HG03571 (cell line): ENCODE results near the gene KLF2.
A peak's percentile ranks its signal among the peaks of the same experiment; 100 is the strongest.

Experiments
- ATAC-seq: cut with Tn5 transposase; IDR thresholded peaks from one replicate; pipeline ENCODE4 v1.9.1; 2021; ENCODE audit not compliant: unreplicated experiment

Gene KLF2

DNA sequence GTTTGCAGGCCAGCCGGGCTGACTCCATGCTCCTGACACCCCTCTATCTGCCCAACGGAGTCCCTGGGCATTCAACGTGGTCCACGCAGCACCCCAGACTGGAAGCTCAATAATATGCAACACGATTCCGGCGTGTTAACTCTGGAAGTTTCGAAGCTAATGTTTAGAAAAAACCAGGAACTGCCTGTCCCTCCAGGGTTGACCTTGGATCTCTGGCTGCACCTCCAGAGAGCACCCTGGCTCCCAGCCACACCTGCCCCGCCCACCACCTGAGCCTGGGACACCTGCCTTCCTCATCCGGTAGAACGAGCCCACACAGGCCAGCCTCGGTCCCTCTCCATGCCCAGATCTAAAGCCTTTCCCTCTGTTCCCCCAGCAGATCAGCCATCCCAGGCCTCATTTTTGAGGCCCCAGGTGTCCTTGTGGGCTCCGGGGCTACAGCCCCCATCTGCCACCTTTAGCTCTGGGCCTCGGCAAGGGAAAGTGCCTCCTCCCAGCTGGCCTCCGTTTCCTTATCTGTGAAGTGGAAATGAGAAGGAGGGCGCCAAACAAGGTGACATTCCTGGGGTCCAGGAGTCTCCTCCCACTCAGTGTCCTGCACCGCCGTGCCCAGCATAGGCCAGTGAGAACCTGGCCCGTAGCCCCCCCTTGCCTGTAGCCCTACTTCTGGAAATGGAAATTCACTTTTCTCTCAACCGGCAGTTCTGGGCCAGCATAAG lies 38.7 kb downstream of the KLF2 start:
- ATAC-seq = no peak

GRCh38 chr19:16363852-16364230 lies 39.2 kb downstream of the KLF2 start:
- ATAC-seq = no peak

GRCh38 chr19:16364231-16364865 lies 39.7 kb downstream of the KLF2 start:
- ATAC-seq = no peak

DNA sequence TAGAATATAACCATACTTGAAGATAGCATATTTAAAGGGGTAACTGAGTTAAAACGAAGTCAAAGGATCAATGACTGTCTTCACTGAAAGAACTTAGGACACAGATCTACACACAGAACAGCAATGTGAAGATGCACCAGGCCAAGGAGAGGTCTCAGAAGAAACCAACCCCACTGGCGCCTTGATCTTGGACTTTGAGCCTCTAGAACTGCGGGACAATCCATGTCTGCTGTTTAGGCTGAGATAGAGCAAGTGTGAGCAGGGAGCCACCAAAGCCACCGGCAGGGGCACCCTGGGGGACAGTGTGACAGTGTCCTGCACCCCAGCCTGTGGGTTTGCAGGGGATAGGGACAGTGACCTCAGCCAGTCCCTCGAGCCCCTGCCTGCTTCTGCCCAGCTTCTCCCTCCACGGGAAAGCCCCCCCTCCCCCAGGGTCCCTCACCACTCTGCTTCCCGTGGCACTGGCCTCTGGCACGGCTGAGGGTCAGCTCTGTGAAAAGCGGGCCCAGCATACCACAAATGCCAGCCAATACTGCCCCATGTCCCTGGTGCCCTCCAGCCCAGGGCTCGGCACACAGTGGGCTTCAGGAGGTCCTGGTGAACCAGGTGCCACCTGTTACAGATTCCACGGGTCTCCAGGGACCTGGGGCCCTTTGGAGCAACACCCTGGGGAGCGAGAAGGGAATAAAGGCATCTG lies 40.8 kb downstream of the KLF2 start:
- no peak for ATAC-seq

DNA sequence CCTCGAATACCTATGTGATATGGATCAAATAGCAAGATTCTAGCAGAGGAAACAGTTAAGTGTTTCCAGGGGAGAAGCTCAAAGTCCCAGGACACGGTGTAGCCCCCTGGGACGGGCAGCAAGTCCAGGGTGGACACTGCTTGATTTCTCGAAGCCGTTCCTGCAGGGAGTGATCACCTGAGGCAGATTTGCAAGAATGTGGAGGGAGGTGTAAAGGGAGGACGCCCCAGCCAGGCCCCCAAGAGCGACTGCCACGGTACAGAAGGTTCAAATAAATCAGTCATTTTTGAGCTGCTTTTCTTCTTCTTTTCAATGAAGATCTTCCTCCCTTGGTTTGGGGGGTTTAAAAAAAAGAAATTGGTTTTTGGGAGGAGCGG lies 41.4 kb downstream of the KLF2 start:
- ATAC-seq = no peak

DNA sequence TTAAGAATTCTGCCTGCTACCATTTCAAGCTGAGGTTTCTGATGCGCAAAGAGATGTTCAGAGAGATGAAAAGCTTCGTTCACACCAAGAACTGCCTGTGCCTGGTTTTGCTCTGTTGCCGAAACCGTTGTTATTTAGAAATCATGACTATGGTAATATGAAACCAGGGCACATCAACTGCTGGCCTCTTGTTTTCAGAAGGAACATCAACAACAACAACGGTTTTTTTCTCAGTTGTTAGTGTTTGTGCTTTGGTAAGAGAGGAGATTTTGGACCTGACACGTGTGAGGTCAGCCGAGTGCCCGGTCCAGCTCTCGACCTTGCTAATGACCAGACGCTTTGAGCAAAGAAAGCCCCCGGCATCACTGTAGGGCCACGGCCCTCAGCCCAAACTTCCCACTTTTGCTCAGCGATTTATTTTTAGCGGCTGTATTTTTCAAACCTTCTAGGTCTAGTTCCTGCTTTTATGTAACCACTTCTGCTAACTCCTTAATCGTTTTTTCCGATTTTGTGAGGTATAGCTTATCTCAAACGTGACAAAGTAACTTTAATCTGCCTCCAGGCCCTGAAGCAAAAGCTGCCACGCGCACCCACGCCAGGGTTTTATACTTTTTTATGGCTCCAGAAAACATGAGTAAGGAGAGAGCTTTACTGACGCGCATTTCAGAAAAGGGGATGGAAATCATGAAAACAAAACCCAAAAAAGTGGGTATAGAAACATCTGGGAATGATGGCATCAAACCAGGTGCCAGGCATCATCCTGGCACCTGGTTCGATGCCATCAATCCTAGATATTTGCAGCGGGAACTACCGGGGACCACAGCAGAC lies 42.0 kb downstream of the KLF2 start:
- ATAC-seq = no peak

DNA sequence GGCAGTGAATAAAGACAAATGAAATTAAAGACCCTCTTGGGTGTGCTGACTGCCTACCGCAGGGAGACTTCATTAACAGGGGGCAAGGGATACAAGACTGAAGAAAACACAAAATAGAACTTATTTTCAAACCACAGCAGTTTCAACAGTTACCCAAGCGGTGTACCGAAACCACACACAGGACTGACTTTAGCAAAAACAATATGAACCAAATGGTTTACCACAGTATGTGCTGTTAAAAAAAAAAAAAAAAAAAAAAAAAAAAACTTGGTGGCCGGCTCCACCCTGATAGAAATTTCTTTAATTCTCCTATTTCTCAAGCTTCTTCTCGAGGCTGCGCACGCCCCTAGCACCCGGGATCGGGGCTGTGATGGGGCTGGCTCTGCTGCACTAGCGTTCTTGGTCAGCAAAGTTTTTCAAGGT lies 42.6 kb downstream of the KLF2 start:
- no peak for ATAC-seq

- ATAC-seq = no peak
Measured at GRCh38 chr19:16368385-16369305, 44.0 kb downstream of the KLF2 start.

GRCh38 chr19:16369306-16369663 lies 44.7 kb downstream of the KLF2 start:
- no peak for ATAC-seq

GRCh38 chr19:16369664-16370576 lies 45.3 kb downstream of the KLF2 start:
- ATAC-seq = no peak

GRCh38 chr19:16370641-16371391 lies 46.2 kb downstream of the KLF2 start:
- ATAC-seq = no peak

- peak; percentile 68 for ATAC-seq
Measured at GRCh38 chr19:16371540-16371986, 46.9 kb downstream of the KLF2 start.

DNA sequence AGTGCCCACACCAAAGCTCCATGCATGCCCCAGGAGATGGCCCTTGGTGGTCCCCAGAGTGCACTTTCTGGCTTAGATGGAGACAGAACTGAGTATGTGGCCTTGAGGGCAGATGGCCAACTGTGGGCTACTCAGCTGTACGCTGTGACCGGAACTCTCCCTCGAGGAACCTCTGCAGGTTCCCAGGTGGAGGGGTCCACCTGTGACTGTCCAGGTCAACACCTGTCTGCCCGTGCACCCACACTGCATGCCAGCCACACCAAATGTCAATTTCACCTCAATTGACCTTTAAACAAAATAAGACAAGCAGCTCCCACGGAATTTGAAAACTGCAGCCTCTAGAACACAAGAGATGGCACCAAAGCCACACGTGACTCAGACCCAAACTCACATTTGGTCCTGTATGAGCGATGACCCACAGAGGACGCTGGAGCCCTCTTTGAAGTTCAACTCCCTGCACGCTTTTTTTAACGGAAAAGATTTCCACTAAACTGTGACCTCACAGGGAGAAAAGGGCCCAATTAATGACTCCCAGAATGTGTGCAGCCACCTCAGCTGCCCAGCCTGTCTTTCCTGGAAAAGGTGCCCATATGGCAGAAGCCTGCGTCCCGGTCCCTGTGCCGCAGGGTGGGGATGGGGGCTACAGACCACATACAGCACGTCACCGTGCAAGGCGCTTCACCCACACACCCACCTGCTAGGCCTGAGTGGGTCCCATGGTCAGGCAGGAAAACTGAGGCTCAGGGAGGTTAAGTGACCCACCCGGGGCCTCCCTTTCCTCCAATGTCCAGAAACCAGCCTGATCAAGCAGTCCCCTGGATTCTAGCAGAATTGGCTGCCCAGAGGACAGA lies 47.7 kb downstream of the KLF2 start:
- no peak for ATAC-seq

DNA sequence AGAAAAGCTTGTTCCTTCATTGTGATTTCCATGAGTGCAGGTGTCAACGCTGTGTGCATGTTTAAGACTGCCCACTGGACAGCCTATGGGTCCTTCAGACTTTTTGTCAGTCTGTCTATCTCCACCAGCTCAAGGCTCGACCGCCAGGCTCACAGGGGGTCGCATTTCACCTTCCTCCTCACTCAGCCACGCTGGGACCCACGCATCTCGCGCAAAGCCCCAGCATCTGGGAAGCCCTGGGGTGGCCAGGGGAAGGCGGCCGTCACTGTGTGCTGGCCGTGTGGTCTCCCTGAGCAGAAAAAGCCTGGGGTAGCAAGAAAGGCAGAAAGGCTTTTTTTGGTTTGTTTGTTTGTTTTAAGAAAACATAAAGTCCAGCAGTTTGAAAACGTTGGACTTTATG lies 48.5 kb downstream of the KLF2 start:
- ATAC-seq = no peak

GRCh38 chr19:16373532-16373931 lies 48.9 kb downstream of the KLF2 start:
- no peak for ATAC-seq

DNA sequence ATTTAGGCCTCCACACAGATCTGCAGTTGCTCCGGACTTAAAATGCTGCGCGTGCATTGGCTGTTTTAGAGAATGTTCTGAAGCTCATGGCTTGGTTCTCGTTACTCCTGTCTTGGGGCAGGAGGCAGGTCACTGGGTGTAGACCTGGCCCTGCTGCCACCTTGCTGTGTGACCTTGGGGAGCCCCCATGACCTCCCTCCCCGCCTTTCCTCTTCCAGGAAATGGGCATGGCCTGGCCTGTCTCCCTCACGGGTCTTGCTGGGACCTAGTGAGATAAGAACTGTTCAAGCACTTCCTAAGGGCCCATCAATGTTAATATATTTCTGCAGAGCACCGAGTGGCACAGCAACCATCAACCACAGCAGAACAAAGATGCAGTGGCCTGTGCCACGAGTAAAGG lies 49.4 kb downstream of the KLF2 start:
- ATAC-seq = no peak

DNA sequence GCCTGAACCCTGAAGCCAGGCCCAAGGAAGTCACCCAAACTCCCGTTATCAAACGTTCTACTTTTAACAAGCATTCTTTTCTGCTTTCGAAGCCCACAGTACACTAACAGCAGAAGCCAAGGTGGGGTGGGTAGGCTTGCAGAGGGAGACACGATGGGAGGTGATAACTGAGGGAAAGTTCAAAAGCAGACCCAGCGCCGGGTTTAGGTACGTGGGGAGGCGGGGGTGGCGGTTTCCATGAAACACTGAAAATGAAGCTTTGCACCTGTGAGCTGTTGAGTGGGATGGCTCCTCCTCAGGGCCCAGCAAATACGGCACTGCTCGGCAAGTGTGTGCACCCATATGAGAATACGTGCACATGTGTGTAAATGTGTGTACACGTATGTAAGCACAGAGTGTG lies 49.8 kb downstream of the KLF2 start:
- ATAC-seq = no peak
